K562 (cell line): ENCODE data around the gene E2F1. TPM values are rescaled to one million over a fixed set of nuclear protein-coding genes. Genes with fewer than 3 reads are reported as not detected.
A peak's percentile ranks its signal among the peaks of the same experiment; 100 is the strongest.

Experiments
- ARNT ChIP-seq, 2 experiments: fragments of 450-650 bp; IDR thresholded peaks; 2 replicates each; pipeline ENCODE4 v1.6.1; 2016; ENCODE audit warnings: mild to moderate bottlenecking in 1 of 2
- ATF7 ChIP-seq: fragments of 450-650 bp; IDR thresholded peaks from 2 replicates; pipeline ENCODE4 v1.7.1; 2014; ENCODE audit warnings: mild to moderate bottlenecking, moderate library complexity
- BRF1 ChIP-seq: IDR thresholded peaks from 3 replicates; pipeline ENCODE4 v1.6.1; 2011; ENCODE audit warnings: borderline replicate concordance, mild to moderate bottlenecking; ENCODE audit not compliant: insufficient read length; ENCODE audit errors: extremely low read depth
- CTCFL ChIP-seq: IDR thresholded peaks from 2 replicates; pipeline ENCODE4 v1.6.1; 2011; ENCODE audit warnings: borderline replicate concordance, low read depth, mild to moderate bottlenecking, moderate library complexity, low read length; ENCODE audit not compliant: insufficient read depth, poor library complexity, severe bottlenecking
- FOXA3 ChIP-seq, 2 experiments: fragments of 450-650 bp in 1 of 2; sonication (generic) in 1 of 2; formaldehyde crosslinking; IDR thresholded peaks in 1 of 2; conservative IDR thresholded peaks in 1 of 2; 2 replicates each; pipeline versions ENCODE4 v1.4.0 to v1.8.0; 2020 to 2022; ENCODE audit warnings: mild to moderate bottlenecking in 2 of 2, missing genetic modification reagents in 1 of 2
- FOXM1 ChIP-seq, 2 experiments: fragments of 450-650 bp in 1 of 2; sonication (generic) in 1 of 2; formaldehyde crosslinking in 1 of 2; IDR thresholded peaks; 2 replicates each; pipeline versions ENCODE4 v1.6.1 to v1.9.0; 2017 to 2022; ENCODE audit warnings: low read depth in 2 of 2, mild to moderate bottlenecking in 2 of 2, missing genetic modification reagents in 1 of 2, moderate library complexity in 1 of 2
- GATA2 ChIP-seq: sonication (generic); formaldehyde crosslinking; IDR thresholded peaks from 2 replicates; pipeline ENCODE4 v1.4.0; 2020; ENCODE audit warnings: mild to moderate bottlenecking, missing genetic modification reagents
- HCFC1 ChIP-seq: IDR thresholded peaks from 2 replicates; pipeline ENCODE4 v1.6.1; 2012; ENCODE audit warnings: low read depth, low read length, improper control_type of control experiment
- HDAC8 ChIP-seq: fragments of 450-650 bp; IDR thresholded peaks from 2 replicates; pipeline ENCODE4 v1.6.1; 2016; ENCODE audit warnings: mild to moderate bottlenecking, missing genetic modification characterization, moderate library complexity, missing compliant biosample characterization
- HMBOX1 ChIP-seq: sonication (generic); IDR thresholded peaks from 2 replicates; pipeline ENCODE4 v1.6.1; 2016
- KAT2B ChIP-seq: IDR thresholded peaks from one replicate; pipeline ENCODE4 v1.6.1; 2012; ENCODE audit warnings: low read depth, mild to moderate bottlenecking, control low read depth, inconsistent platforms, low read length, moderate library complexity
- KDM2B ChIP-seq: fragments of 250-450 bp; sonication (Bioruptor Pico); IDR thresholded peaks from 2 replicates; pipeline ENCODE4 v1.8.0; 2021; ENCODE audit warnings: mild to moderate bottlenecking, moderate library complexity
- RAD21 ChIP-seq, 2 experiments: fragments of 250-450 bp in 1 of 2; fragments of 450-650 bp in 1 of 2; sonication (Bioruptor Pico) in 1 of 2; formaldehyde crosslinking in 1 of 2; IDR thresholded peaks in 1 of 2; conservative IDR thresholded peaks in 1 of 2; 2 replicates each; pipeline versions ENCODE4 v1.4.0 to v1.8.0; 2020 to 2022; ENCODE audit warnings: mild to moderate bottlenecking in 2 of 2, moderate library complexity in 1 of 2
- RUNX1 ChIP-seq: sonication (generic); IDR thresholded peaks from 2 replicates; pipeline ENCODE4 v1.6.1; 2016; ENCODE audit warnings: antibody characterized with exemption, low read depth
- SPI1 ChIP-seq: IDR thresholded peaks from 2 replicates; pipeline ENCODE4 v1.6.1; 2011; ENCODE audit warnings: low read depth, low read length, control low read depth, borderline replicate concordance
- TCF15 ChIP-seq: fragments of 250-450 bp; sonication (Bioruptor Pico); IDR thresholded peaks from 2 replicates; pipeline ENCODE4 v1.8.0; 2022; ENCODE audit warnings: moderate library complexity, mild to moderate bottlenecking, inconsistent platforms
- ZBTB1 ChIP-seq: sonication (generic); formaldehyde crosslinking; IDR thresholded peaks from 2 replicates; pipeline ENCODE4 v1.8.1; 2023; ENCODE audit warnings: missing genetic modification reagents, low read depth, mild to moderate bottlenecking, borderline replicate concordance
- ZBTB12 ChIP-seq: fragments of 250-450 bp; sonication (Bioruptor Pico); IDR thresholded peaks from 2 replicates; pipeline ENCODE4 v1.4.0; 2020
- ZC3H8 ChIP-seq: fragments of 450-650 bp; IDR thresholded peaks from 2 replicates; pipeline ENCODE4 v1.6.1; 2017
- ZNF280A ChIP-seq: fragments of 450-650 bp; IDR thresholded peaks from 2 replicates; pipeline ENCODE4 v1.6.1; 2018; ENCODE audit warnings: mild to moderate bottlenecking, low read depth; ENCODE audit not compliant: partially characterized antibody
- polyA plus RNA-seq, 8 experiments: library from polyadenylated mRNA; depleted of rRNA in 4 of 8; stranded (reverse) in 5 of 8; unstranded in 3 of 8; fragments of >200 nt; fragmentation: Nextera tagmentation in 2 of 8; fragmentation: Illumina TruSeq in 1 of 8; extraction: Ambion mirVana in 2 of 8; extraction: Trizol in 1 of 8; gene quantifications; 2 replicates each; pipeline versions ENCODE4 v1.2.1 to v1.2.3, GENCODE V29; 2011 to 2014; ENCODE audit warnings: inconsistent platforms in 1 of 8, missing spikeins in 1 of 8
- total RNA-seq, 7 experiments: library from RNA; depleted of rRNA in 6 of 7; stranded (reverse); fragments of >200 nt in 6 of 7; fragmentation: Illumina TruSeq in 2 of 7; extraction: Trizol in 2 of 7; gene quantifications; 2 replicates each; pipeline versions ENCODE4 v1.2.1 to v1.2.3, GENCODE V29; 2011 to 2021; ENCODE audit warnings: low replicate concordance in 1 of 7

E2F1 gene
- total and polyA plus RNA-seq, 9 of the 15 experiments (the other 6 are each of a cell fraction or from before 2014, with no cell fraction given) = 0.14 to 30.6 (median 13.1) TPM

GRCh38 chr20:33733654-33734576, 47.7 kb upstream of the E2F1 start (continued):
- no peak for TF ChIP-seq CTCFL
- no peak for TF ChIP-seq ZNF280A
- no peak for TF ChIP-seq ZC3H8
- TF ChIP-seq ZBTB1 (CRISPR knock-in tag) = no peak
- TF ChIP-seq ATF7 = no peak
- no peak for TF ChIP-seq KAT2B
- TF ChIP-seq HMBOX1 = 0 out of 2 replicates have a peak, but pooled peaks have one; percentile 16
- TF ChIP-seq TCF15 (CRISPR knock-in tag) = no peak
- no peak for TF ChIP-seq HDAC8 (tag)
- TF ChIP-seq GATA2 = peak; percentile 45; the same call in 1 of the 2 replicates
- TF ChIP-seq KDM2B = no peak
- TF ChIP-seq FOXA3 (CRISPR knock-in tag; conservative IDR thresholded peaks at IDR 0.05 in 1 of 2, IDR thresholded peaks at IDR 0.05 in 1 of 2) = no peak
- 0 out of 2 replicates have a peak, but pooled peaks have one; percentile 31 for TF ChIP-seq FOXM1 (IDR thresholded peaks at IDR 0.05; ENCODE audit: low read depth)
- no peak for TF ChIP-seq FOXM1 (CRISPR knock-in tag; IDR thresholded peaks at IDR 0.05; ENCODE audit: low read depth)
- TF ChIP-seq ARNT (IDR thresholded peaks at IDR 0.05) = no peak
- TF ChIP-seq ZBTB12 (CRISPR knock-in tag) = no peak
- TF ChIP-seq HCFC1 = no peak
- no peak for TF ChIP-seq BRF1
- no peak for TF ChIP-seq RAD21 (CRISPR knock-in tag; conservative IDR thresholded peaks at IDR 0.05 in 1 of 2, IDR thresholded peaks at IDR 0.05 in 1 of 2)
- peak; percentile 78; the same call in 1 of the 2 replicates for TF ChIP-seq SPI1
- no peak for TF ChIP-seq RUNX1
